ENCODE data around the gene PHLDA1. TPM values are rescaled to one million over a fixed set of nuclear protein-coding genes. Genes with fewer than 3 reads are reported as not detected.

Gene PHLDA1
- total and polyA plus RNA-seq, 10 of the 15 experiments (the other 5 are each of a cell fraction or from before 2014, with no cell fraction given), result 0.66 to 14.2 (median 1.3) TPM

DNA sequence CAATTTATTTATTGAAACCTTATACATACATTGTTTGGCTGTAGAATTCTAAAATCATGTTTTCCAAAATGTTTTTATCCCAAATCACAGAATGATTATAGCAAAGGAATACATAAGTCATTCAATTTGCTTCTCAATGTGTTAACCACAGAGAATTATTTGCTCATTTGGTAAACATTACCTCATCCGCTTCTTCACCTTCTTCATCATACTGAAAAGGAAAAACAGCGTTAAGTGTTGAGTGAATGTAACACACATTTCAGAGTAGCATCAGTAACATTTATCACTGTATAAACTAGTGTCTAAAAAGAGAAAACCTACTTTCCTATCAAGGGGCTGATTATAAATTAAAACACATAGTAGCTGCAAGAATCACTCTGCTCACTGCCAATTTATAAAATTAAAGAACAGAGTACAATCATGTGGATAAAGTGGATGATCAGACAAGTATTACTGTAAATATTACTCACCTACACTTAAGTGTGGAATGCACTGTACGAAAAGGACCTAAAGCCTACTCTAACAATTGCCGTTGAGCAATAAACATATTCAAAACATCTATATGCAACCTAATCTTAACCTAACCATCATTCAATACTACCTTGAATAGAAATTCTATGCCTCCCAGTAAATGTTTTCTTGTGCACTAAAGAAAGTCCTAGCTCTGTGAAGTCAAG is 18.1 kb upstream of the PHLDA1 start:
- H3K4me3 ChIP-seq, result no peak overlapping the region
- H3K4me1 ChIP-seq (ENCODE audit: control insufficient read depth, insufficient read depth, low read length), result no peaks in the 10 kb centered on the region
- no peak overlapping the region for H3K9ac ChIP-seq (ENCODE audit: control insufficient read depth, insufficient read depth, low read length)
- no peak for FAIRE-seq
- no TSS peak for BruUV-seq (replicated peaks)
- POLR2A ChIA-PET, result interaction anchor here (1.0 to 2.0 kb wide), 2 partner anchors 30 to 109 kb away, joined by 3 to 5 read pairs; no protein-coding TSS in a partner anchor
- H3K36me3 ChIP-seq (ENCODE audit: control insufficient read depth in 2 of 2, insufficient read depth in 2 of 2, low read length in 1 of 2), result peaks cover 3 to 10% of the 10 kb centered on the region in 2 experiments
- 84% methylated on average over 4 of the region's 4 CpGs for WGBS (ENCODE audit: insufficient coverage, insufficient replicate concordance, low lambda C conversion rate, missing lambda C conversion rate)
- TF ChIP-seq EGR1 (IDR thresholded peaks at IDR 0.05; ENCODE audit: borderline replicate concordance in 1 of 2, low read depth in 2 of 2, low read length in 2 of 2) (no peak), MYB (IDR thresholded peaks at IDR 0.05; ENCODE audit: borderline replicate concordance, low read depth, low read length) (no peak), SUPT20H (IDR thresholded peaks at IDR 0.05; ENCODE audit: borderline replicate concordance, control insufficient read depth, low read depth, low read length) (no peak), KLF5 (IDR thresholded peaks at IDR 0.05; ENCODE audit: partially characterized antibody) (no peak), NFYA (IDR thresholded peaks at IDR 0.05; ENCODE audit: borderline replicate concordance, low read depth, low read length) (no peak), POLR2AphosphoS2 (IDR thresholded peaks at IDR 0.05; ENCODE audit: low read depth, low read length) (no peak), STAT1 (conservative IDR thresholded peaks at IDR 0.05) (no peak), NBN (IDR thresholded peaks at IDR 0.05) (no peak), KDM1A (IDR thresholded peaks at IDR 0.05; ENCODE audit: borderline replicate concordance) (no peak), YBX1 (IDR thresholded peaks at IDR 0.05) (no peak), ZNF622 (IDR thresholded peaks at IDR 0.05) (no peak), RELA (IDR thresholded peaks at IDR 0.05; ENCODE audit: borderline replicate concordance, partially characterized antibody) (no peak)
- H4K20me1 ChIP-seq (ENCODE audit: control insufficient read depth, insufficient read depth), result no peaks in the 10 kb centered on the region
- ATAC-seq, result no peak
- H3K27me3 ChIP-seq (replicated peaks in 1 of 2; ENCODE audit: control insufficient read depth in 2 of 2, insufficient read depth in 2 of 2, low read length in 1 of 2), result no peaks in the 10 kb centered on the region
- no peak overlapping the region for H2AFZ ChIP-seq (ENCODE audit: control insufficient read depth, low read depth, low read length)
- no peaks in the 10 kb centered on the region for H3K9me3 ChIP-seq (replicated peaks; ENCODE audit: control insufficient read depth, insufficient read depth, low read length)
- intact Hi-C loops (cut with micrococcal nuclease; ENCODE audit: unreplicated experiment), result no loop called here
- no peaks in the 10 kb centered on the region for H3K79me2 ChIP-seq (ENCODE audit: control insufficient read depth, insufficient read depth, low read length)
- RAD21 ChIA-PET (ENCODE audit: unreplicated experiment), result interaction anchor here (0.6 to 1.0 kb wide), 2 partner anchors 10 to 537 kb away, joined by 3 to 4 read pairs; no protein-coding TSS in a partner anchor
- H3K4me2 ChIP-seq (ENCODE audit: control insufficient read depth, insufficient read depth), result no peak overlapping the region
- SMC1A ChIA-PET (ENCODE audit: uncharacterized antibody, unreplicated experiment), result interaction anchor here (1.0 to 3.3 kb wide), 11 partner anchors 10 to 537 kb away, joined by 3 to 12 read pairs (median 8); no protein-coding TSS in a partner anchor
- no peak for DNase-seq (ENCODE audit: low read depth, low spot score)
- in situ Hi-C loops (cut with MboI), result no loop called here
- H3K27ac ChIP-seq (ENCODE audit: control insufficient read depth, insufficient read depth), result no peak overlapping the region
- CTCF ChIA-PET, result interaction anchor here (1.5 to 2.4 kb wide), 5 partner anchors 10 to 536 kb away, joined by 3 to 7 read pairs (median 5); no protein-coding TSS in a partner anchor
